Suprapubic skin (tissue), 4 donors: Measurements from ENCODE around the gene PUSL1. TPM values are rescaled to one million over a fixed set of nuclear protein-coding genes. Genes with fewer than 3 reads are reported as not detected.
A peak's percentile ranks its signal among the peaks of the same experiment; 100 is the strongest.

Source experiments
- DNase-seq, 2 donors: peaks; one replicate each; pipeline ENCODE4 v3.0.0-alpha.2; 2019; ENCODE audit warnings: low spot score in 2 of 2
- H3K27ac ChIP-seq: fragments of 200-600 bp; sonication (generic); one replicate; pipeline ENCODE4 v1.5.1; 2019
- H3K27me3 ChIP-seq: fragments of 200-600 bp; sonication (generic); one replicate; pipeline ENCODE4 v1.5.1; 2019
- H3K36me3 ChIP-seq: fragments of 200-600 bp; sonication (generic); one replicate; pipeline ENCODE4 v1.5.1; 2019
- H3K4me1 ChIP-seq: fragments of 200-600 bp; sonication (generic); one replicate; pipeline ENCODE4 v1.5.1; 2019
- H3K4me3 ChIP-seq: fragments of 200-600 bp; sonication (generic); one replicate; pipeline ENCODE4 v1.5.1; 2019; ENCODE audit warnings: mild to moderate bottlenecking
- H3K9me3 ChIP-seq: fragments of 200-600 bp; sonication (generic); one replicate; pipeline ENCODE4 v1.5.1; 2019
- CTCF ChIP-seq, 2 donors: fragments of 200-600 bp in 1 of 2; fragments of 450-650 bp in 1 of 2; sonication (generic) in 1 of 2; IDR thresholded peaks; one replicate each; pipeline ENCODE4 v1.5.1; 2016 to 2019; ENCODE audit warnings: antibody characterized with exemption in 2 of 2, mild to moderate bottlenecking in 1 of 2, moderate library complexity in 1 of 2
- EP300 ChIP-seq: sonication (generic); formaldehyde crosslinking; IDR thresholded peaks from one replicate; pipeline ENCODE4 v1.6.1; 2017; ENCODE audit warnings: antibody characterized with exemption
- POLR2A ChIP-seq, 2 donors: fragments of 450-650 bp; IDR thresholded peaks; one replicate each; pipeline ENCODE4 v1.6.1; 2017; ENCODE audit warnings: antibody characterized with exemption in 2 of 2, mild to moderate bottlenecking in 2 of 2, moderate library complexity in 2 of 2
- POLR2AphosphoS5 ChIP-seq, 3 donors: sonication (generic); formaldehyde crosslinking; IDR thresholded peaks; one replicate each; pipeline ENCODE4 v1.6.1; 2017; ENCODE audit warnings: antibody characterized with exemption in 3 of 3
- WGBS: methylation state at CpG from one replicate; pipeline ENCODE4 v1.1.5; 2018; 5-methylcytosine and 5-hydroxymethylcytosine counted together
- total RNA-seq, 4 donors: library from RNA; depleted of rRNA; stranded (reverse); fragments of >200 nt; gene quantifications; one replicate each; pipeline ENCODE4 v1.1.0, GENCODE V29; 2016

The PUSL1 gene
- total RNA-seq, 4 donors from 2014 or later, result 16.9 to 56.4 (median 36.4) TPM

GRCh38 chr1:1273512-1274298 lies 34.7 kb upstream of the PUSL1 start, which contains the start of gene UBE2J2:
TSS of gene UBE2J2 (minus strand) at chr1:1273854. CDS start at chr1:1267992, 5,862 bp downstream.
- Histone ChIP-seq H3K9me3 (no peaks in the 10 kb centered on the region), H3K27me3 (no peaks in the 10 kb centered on the region), H3K4me1 (peaks cover 44% of the 10 kb centered on the region), H3K4me3 (peak within 1 kb of the TSS; percentile 77), H3K27ac (peak within 1 kb of the TSS; percentile 85), H3K36me3 (peaks cover 2% of the 10 kb centered on the region)
- peak in 1 of 2 donors; percentile 48 for TF ChIP-seq POLR2A (IDR thresholded peaks at IDR 0.05)
- peak in 1 of 3 donors; percentile 61 for TF ChIP-seq POLR2AphosphoS5 (IDR thresholded peaks at IDR 0.05)
- TF ChIP-seq CTCF (IDR thresholded peaks at IDR 0.05), result no peak
- 0% methylated on average over 11 of the region's 105 CpGs for WGBS
- peak; percentile 96 to 98 for DNase-seq

GRCh38 chr1:1274299-1274930 lies 34.0 kb upstream of the PUSL1 start:
- 21% methylated on average over 7 of the region's 31 CpGs for WGBS
- no peaks in the 10 kb centered on the region for H3K36me3 ChIP-seq
- H3K4me3 ChIP-seq, result peak overlapping the region; percentile 77
- H3K4me1 ChIP-seq, result peaks cover 44% of the 10 kb centered on the region
- DNase-seq, result peak in 1 of 2 donors; percentile 62
- no peaks in the 10 kb centered on the region for H3K27me3 ChIP-seq
- TF ChIP-seq EP300 (no peak), CTCF (IDR thresholded peaks at IDR 0.05) (no peak), POLR2AphosphoS5 (IDR thresholded peaks at IDR 0.05) (no peak), POLR2A (IDR thresholded peaks at IDR 0.05) (no peak)
- H3K9me3 ChIP-seq, result no peaks in the 10 kb centered on the region
- peak overlapping the region; percentile 85 for H3K27ac ChIP-seq

GRCh38 chr1:1274931-1275431 lies 33.4 kb upstream of the PUSL1 start:
- no peak for TF ChIP-seq CTCF (IDR thresholded peaks at IDR 0.05)
- TF ChIP-seq POLR2AphosphoS5 (IDR thresholded peaks at IDR 0.05), result no peak
- TF ChIP-seq POLR2A (IDR thresholded peaks at IDR 0.05), result no peak
- no peak for TF ChIP-seq EP300
- H3K9me3 ChIP-seq, result no peaks in the 10 kb centered on the region
- H3K4me1 ChIP-seq, result peaks cover 41% of the 10 kb centered on the region
- H3K27me3 ChIP-seq, result no peaks in the 10 kb centered on the region
- 51% methylated on average over 4 of the region's 15 CpGs for WGBS
- no peak overlapping the region for H3K27ac ChIP-seq
- H3K4me3 ChIP-seq, result no peak overlapping the region
- peak in 1 of 2 donors; percentile 64 for DNase-seq
- H3K36me3 ChIP-seq, result no peaks in the 10 kb centered on the region

GRCh38 chr1:1275836-1276235 lies 32.6 kb upstream of the PUSL1 start:
- H3K4me1 ChIP-seq, result peaks cover 32% of the 10 kb centered on the region

More at GRCh38 chr1:1275836-1276235, 32.6 kb upstream of the PUSL1 start:
- WGBS, result 64% methylated on average over 9 of the region's 9 CpGs
- no peak for TF ChIP-seq POLR2AphosphoS5 (IDR thresholded peaks at IDR 0.05)
- TF ChIP-seq CTCF (IDR thresholded peaks at IDR 0.05), result no peak
- TF ChIP-seq EP300, result no peak
- TF ChIP-seq POLR2A (IDR thresholded peaks at IDR 0.05), result no peak
- Histone ChIP-seq H3K27ac (no peak overlapping the region), H3K27me3 (no peaks in the 10 kb centered on the region), H3K36me3 (no peaks in the 10 kb centered on the region), H3K9me3 (no peaks in the 10 kb centered on the region), H3K4me3 (no peak overlapping the region)
- no peak for DNase-seq
